ENCODE results near the gene GLT1D1.
A peak's percentile ranks its signal among the peaks of the same experiment; 100 is the strongest.

The GLT1D1 gene

DNA sequence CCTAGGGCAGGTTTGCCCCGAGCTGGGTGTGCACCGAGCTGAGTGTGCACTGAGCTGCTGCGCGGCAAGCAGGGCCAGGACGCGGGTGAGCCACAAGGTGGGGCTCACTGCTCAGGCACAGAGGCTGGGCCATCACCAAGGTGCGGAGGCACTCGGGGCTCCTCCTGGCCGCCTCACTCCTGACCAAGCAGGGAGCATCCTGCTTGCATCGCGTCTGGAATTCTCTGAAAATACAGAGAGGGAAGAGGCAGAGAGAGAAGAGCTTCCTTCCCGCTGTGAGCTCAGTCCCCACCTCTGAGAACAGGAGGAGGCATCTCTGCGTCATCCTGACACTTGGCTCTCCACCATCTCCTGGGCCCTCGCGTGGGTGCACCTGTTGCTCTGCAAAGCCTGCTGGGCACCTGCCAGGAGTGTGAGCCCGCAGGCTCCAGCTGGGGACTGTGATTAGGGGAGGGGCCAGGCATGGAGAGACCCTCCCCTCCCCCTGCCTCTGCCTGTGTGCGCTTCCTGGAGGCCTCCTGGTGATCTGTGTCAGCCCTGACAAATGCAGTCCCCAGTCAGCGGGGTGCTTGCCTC lies 116.3 kb downstream of the GLT1D1 start:
- no peaks in the 10 kb centered on the region for H3K36me3 ChIP-seq (ENCODE audit: insufficient read depth, low read length)
- no peaks in the 10 kb centered on the region for H3K27me3 ChIP-seq (ENCODE audit: insufficient read depth, low read length, poor library complexity)
- ATAC-seq (ENCODE audit: insufficient read depth, low read depth) (peak; percentile 89), DNase-seq (peak; percentile 60)
- no peak overlapping the region for H3K4me3 ChIP-seq (ENCODE audit: low read depth in 1 of 2, low read length in 2 of 2)
- 0 out of 2 replicates have a peak overlapping the region, but pooled peaks have one; percentile 31 for H2AFZ ChIP-seq (ENCODE audit: low read depth, low read length)
- H3K79me2 ChIP-seq (ENCODE audit: insufficient read depth, low read length), result no peaks in the 10 kb centered on the region
- H3K27ac ChIP-seq (ENCODE audit: low read length), result no peak overlapping the region
- peaks cover 8% of the 10 kb centered on the region for H3K9me3 ChIP-seq (ENCODE audit: insufficient read depth, low read length, severe bottlenecking)
- H3K4me2 ChIP-seq (ENCODE audit: insufficient read depth, low read length), result peak overlapping the region; percentile 38
- no peak overlapping the region for H3K9ac ChIP-seq (ENCODE audit: low read depth, low read length)
- peaks cover 25% of the 10 kb centered on the region for H3K4me1 ChIP-seq (ENCODE audit: insufficient read depth, low read length)
- no peaks in the 10 kb centered on the region for H4K20me1 ChIP-seq (ENCODE audit: insufficient read depth, low read length)
- TF ChIP-seq, protein P1, sequence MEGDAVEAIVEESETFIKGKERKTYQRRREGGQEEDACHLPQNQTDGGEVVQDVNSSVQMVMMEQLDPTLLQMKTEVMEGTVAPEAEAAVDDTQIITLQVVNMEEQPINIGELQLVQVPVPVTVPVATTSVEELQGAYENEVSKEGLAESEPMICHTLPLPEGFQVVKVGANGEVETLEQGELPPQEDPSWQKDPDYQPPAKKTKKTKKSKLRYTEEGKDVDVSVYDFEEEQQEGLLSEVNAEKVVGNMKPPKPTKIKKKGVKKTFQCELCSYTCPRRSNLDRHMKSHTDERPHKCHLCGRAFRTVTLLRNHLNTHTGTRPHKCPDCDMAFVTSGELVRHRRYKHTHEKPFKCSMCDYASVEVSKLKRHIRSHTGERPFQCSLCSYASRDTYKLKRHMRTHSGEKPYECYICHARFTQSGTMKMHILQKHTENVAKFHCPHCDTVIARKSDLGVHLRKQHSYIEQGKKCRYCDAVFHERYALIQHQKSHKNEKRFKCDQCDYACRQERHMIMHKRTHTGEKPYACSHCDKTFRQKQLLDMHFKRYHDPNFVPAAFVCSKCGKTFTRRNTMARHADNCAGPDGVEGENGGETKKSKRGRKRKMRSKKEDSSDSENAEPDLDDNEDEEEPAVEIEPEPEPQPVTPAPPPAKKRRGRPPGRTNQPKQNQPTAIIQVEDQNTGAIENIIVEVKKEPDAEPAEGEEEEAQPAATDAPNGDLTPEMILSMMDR (IDR thresholded peaks at IDR 0.05; ENCODE audit: borderline replicate concordance, extremely low read depth, low read length, poor library complexity, severe bottlenecking), result peak; percentile 79
- no peak for TF ChIP-seq EZH2 (IDR thresholded peaks at IDR 0.05; ENCODE audit: borderline replicate concordance, low read depth, low read length, severe bottlenecking)

DNA sequence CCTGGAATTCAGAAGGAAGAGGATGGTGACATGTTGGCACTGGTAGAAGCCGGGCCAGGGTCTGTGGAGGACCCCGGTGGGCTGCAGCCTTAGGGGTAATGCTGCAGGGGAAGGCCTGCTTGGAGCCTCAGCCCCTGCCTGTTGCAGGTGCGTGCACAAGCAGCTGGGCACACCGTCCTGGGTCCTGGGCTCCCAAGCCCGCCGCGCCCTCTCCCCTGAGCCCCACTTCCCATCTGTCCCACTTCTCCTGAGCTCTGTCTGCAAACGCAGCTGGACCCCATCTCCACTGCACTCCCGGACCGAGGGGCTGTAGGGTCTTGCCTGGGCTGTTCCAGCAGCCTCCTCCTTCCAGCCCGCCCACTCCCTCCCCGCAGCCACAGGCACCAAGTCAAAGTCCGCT lies 116.8 kb downstream of the GLT1D1 start:
- peaks cover 25% of the 10 kb centered on the region for H3K4me1 ChIP-seq (ENCODE audit: insufficient read depth, low read length)
- H3K4me2 ChIP-seq (ENCODE audit: insufficient read depth, low read length), result peak overlapping the region; percentile 38
- no peaks in the 10 kb centered on the region for H3K79me2 ChIP-seq (ENCODE audit: insufficient read depth, low read length)
- 0 out of 2 replicates have a peak overlapping the region, but pooled peaks have one; percentile 31 for H2AFZ ChIP-seq (ENCODE audit: low read depth, low read length)
- no peaks in the 10 kb centered on the region for H3K27me3 ChIP-seq (ENCODE audit: insufficient read depth, low read length, poor library complexity)
- TF ChIP-seq EZH2 (IDR thresholded peaks at IDR 0.05; ENCODE audit: borderline replicate concordance, low read depth, low read length, severe bottlenecking), result no peak
- TF ChIP-seq, protein P1 (IDR thresholded peaks at IDR 0.05; ENCODE audit: borderline replicate concordance, extremely low read depth, low read length, poor library complexity, severe bottlenecking), result no peak
- H3K9me3 ChIP-seq (ENCODE audit: insufficient read depth, low read length, severe bottlenecking), result peaks cover 2% of the 10 kb centered on the region
- no peak overlapping the region for H3K9ac ChIP-seq (ENCODE audit: low read depth, low read length)
- no peaks in the 10 kb centered on the region for H4K20me1 ChIP-seq (ENCODE audit: insufficient read depth, low read length)
- DNase-seq (no peak), ATAC-seq (ENCODE audit: insufficient read depth, low read depth) (no peak)
- H3K27ac ChIP-seq (ENCODE audit: low read length), result no peak overlapping the region
- no peaks in the 10 kb centered on the region for H3K36me3 ChIP-seq (ENCODE audit: insufficient read depth, low read length)
- no peak overlapping the region for H3K4me3 ChIP-seq (ENCODE audit: low read depth in 1 of 2, low read length in 2 of 2)

DNA sequence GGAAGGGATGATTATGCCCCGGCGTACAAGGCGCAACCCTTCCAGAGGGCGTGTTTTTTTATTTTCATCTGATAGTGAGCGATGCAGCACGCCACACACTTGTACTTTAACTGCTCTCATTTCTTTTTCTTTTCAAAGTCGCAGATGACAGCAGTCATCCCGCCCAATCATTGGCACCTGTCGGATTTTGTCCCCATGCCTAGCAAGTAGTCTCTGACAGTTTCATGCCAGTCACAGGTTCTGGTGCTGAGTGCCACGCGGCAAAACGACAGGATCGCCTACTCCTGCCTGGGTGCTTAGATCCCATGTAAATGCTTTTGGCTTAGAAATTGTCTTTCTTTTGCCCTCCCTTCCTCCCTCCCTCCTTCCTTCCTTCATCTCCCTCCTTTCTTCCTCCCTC lies 117.7 kb downstream of the GLT1D1 start:
- H3K4me1 ChIP-seq (ENCODE audit: insufficient read depth, low read length), result peaks cover 25% of the 10 kb centered on the region
- no peaks in the 10 kb centered on the region for H3K27me3 ChIP-seq (ENCODE audit: insufficient read depth, low read length, poor library complexity)
- H3K9ac ChIP-seq (ENCODE audit: low read depth, low read length), result no peak overlapping the region
- H3K4me2 ChIP-seq (ENCODE audit: insufficient read depth, low read length), result no peak overlapping the region
- H2AFZ ChIP-seq (ENCODE audit: low read depth, low read length), result no peak overlapping the region
- TF ChIP-seq, protein P1 (IDR thresholded peaks at IDR 0.05; ENCODE audit: borderline replicate concordance, extremely low read depth, low read length, poor library complexity, severe bottlenecking), result no peak
- no peak for TF ChIP-seq EZH2 (IDR thresholded peaks at IDR 0.05; ENCODE audit: borderline replicate concordance, low read depth, low read length, severe bottlenecking)
- ATAC-seq (ENCODE audit: insufficient read depth, low read depth), result no peak
- no peak overlapping the region for H3K4me3 ChIP-seq (ENCODE audit: low read depth in 1 of 2, low read length in 2 of 2)
- no peaks in the 10 kb centered on the region for H4K20me1 ChIP-seq (ENCODE audit: insufficient read depth, low read length)
- no peaks in the 10 kb centered on the region for H3K36me3 ChIP-seq (ENCODE audit: insufficient read depth, low read length)
- H3K27ac ChIP-seq (ENCODE audit: low read length), result no peak overlapping the region
- no peaks in the 10 kb centered on the region for H3K79me2 ChIP-seq (ENCODE audit: insufficient read depth, low read length)
- no peak for DNase-seq
- H3K9me3 ChIP-seq (ENCODE audit: insufficient read depth, low read length, severe bottlenecking), result no peaks in the 10 kb centered on the region

Measured in DND-41 (cell line).